GM06990 (cell line): Measurements from ENCODE around the gene OPCML.

ENCODE experiments used
- DNase-seq: peaks from one replicate; pipeline ENCODE4 v3.0.0-alpha.2; 2011; ENCODE audit not compliant: insufficient read length; ENCODE audit errors: extremely low read depth
- H3K27me3 ChIP-seq: replicated peaks from 2 replicates; pipeline ENCODE4 v1.6.0; 2011; ENCODE audit warnings: low read length; ENCODE audit not compliant: control insufficient read depth, insufficient read depth
- H3K36me3 ChIP-seq: 2 replicates; pipeline ENCODE4 v1.5.1; 2011; ENCODE audit warnings: low read length; ENCODE audit not compliant: control insufficient read depth, insufficient read depth
- H3K4me3 ChIP-seq: replicated peaks from 2 replicates; pipeline ENCODE4 v1.5.1; 2011; ENCODE audit warnings: low read depth, mild to moderate bottlenecking, control low read depth, low read length
- TF ChIP-seq, protein P1 (sequence below): IDR thresholded peaks from 2 replicates; pipeline ENCODE4 v1.5.1; 2011; ENCODE audit warnings: low read length, control low read depth, mild to moderate bottlenecking, inconsistent platforms; ENCODE audit not compliant: insufficient read depth, poor library complexity, severe bottlenecking

The OPCML gene

GRCh38 chr11:132429685-132430084 is 1102.6 kb downstream of the OPCML start:
- no peak for DNase-seq
- peaks cover 4% of the 10 kb centered on the region for H3K27me3 ChIP-seq
- no peak overlapping the region for H3K4me3 ChIP-seq
- TF ChIP-seq, protein P1, sequence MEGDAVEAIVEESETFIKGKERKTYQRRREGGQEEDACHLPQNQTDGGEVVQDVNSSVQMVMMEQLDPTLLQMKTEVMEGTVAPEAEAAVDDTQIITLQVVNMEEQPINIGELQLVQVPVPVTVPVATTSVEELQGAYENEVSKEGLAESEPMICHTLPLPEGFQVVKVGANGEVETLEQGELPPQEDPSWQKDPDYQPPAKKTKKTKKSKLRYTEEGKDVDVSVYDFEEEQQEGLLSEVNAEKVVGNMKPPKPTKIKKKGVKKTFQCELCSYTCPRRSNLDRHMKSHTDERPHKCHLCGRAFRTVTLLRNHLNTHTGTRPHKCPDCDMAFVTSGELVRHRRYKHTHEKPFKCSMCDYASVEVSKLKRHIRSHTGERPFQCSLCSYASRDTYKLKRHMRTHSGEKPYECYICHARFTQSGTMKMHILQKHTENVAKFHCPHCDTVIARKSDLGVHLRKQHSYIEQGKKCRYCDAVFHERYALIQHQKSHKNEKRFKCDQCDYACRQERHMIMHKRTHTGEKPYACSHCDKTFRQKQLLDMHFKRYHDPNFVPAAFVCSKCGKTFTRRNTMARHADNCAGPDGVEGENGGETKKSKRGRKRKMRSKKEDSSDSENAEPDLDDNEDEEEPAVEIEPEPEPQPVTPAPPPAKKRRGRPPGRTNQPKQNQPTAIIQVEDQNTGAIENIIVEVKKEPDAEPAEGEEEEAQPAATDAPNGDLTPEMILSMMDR = no peak
- H3K36me3 ChIP-seq = no peaks in the 10 kb centered on the region

DNA sequence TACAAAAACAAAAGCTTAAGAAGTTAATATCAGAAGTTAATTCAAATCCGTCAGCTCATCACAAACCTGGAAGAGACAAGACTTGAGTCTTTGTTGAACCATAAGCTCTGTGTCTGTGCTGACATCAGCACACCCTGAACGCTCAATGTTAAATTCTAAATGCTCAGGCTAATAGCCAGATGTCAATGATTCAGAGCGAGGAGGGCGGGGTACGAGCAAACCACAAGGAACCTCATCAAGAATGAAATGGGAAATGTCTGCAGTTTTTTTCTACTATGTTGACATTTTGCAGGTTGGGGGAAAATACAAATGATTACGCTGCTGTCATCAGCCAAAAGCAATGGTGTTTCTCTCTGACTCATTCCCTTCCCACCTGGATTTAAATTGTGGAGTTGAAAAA is 1104.7 kb downstream of the OPCML start:
- H3K27me3 ChIP-seq = peaks cover 2% of the 10 kb centered on the region
- no peaks in the 10 kb centered on the region for H3K36me3 ChIP-seq
- H3K4me3 ChIP-seq = no peak overlapping the region
- TF ChIP-seq, protein P1 = no peak
- DNase-seq = no peak

DNA sequence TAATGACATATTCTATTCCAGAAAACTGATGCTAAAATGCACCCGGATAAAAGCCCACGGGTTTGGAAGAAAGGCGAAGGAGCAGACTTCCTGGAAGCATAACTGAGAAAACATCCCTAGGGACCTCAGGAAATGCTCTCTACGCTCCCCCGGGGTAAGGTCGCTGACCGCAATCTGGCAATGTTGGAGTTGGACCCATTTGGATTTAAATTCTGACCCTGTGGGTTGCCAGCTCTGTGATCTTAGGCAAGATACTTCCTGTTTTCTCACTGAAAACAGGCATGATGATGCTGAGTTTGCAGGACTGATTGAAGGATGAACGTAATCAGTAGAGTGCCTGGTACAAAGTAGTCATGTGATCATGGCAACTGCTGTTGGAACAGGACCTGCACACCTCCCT is 1107.9 kb downstream of the OPCML start:
- TF ChIP-seq, protein P1 = no peak
- no peak overlapping the region for H3K4me3 ChIP-seq
- H3K36me3 ChIP-seq = no peaks in the 10 kb centered on the region
- no peaks in the 10 kb centered on the region for H3K27me3 ChIP-seq
- DNase-seq = no peak

DNA sequence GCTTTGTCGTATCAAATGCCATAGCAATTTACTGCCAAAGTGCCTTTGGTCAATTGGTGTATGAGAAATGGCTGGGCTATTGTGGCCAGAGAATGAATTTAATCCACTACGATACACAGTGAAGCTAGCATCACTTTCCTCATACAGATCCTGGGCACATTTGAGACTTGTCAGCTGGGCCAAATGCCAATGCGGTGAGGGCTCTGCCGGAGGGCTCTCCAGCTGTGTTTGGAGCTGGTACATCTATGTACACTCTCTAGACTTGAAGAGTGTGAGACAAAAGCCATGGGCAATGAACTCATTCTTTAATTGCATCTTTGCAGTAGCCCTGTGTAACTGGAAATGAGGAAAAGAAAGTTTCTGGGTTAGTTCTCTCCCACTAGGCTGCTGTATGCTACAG is 1109.0 kb downstream of the OPCML start:
- no peak overlapping the region for H3K4me3 ChIP-seq
- no peak for DNase-seq
- TF ChIP-seq, protein P1 = no peak
- no peaks in the 10 kb centered on the region for H3K27me3 ChIP-seq
- no peaks in the 10 kb centered on the region for H3K36me3 ChIP-seq

- Histone ChIP-seq H3K27me3 (no peaks in the 10 kb centered on the region), H3K36me3 (no peaks in the 10 kb centered on the region), H3K4me3 (no peak overlapping the region)
- no peak for DNase-seq
- TF ChIP-seq, protein P1 = no peak
Observed at GRCh38 chr11:132422722-132423121, 1109.6 kb downstream of the OPCML start.

DNA sequence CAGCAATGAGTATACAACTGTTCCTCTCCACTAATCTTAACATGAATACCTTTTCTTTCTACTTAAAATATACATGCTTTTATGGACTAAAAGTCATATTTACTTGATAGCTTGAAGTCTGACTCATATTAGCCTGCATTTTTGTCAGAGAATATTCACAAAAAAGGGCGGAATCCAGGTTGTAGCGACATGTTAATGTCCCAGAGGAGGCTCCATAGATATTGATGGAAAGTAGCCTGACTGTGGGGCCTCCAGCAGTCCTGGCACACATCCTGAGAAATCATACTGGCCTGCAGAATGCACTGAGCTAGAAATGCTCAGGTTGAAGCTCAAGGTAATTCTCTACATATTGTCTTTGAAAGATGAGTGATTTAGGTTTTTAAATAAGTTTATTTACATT is 1110.7 kb downstream of the OPCML start:
- no peak for DNase-seq
- Histone ChIP-seq H3K4me3 (no peak overlapping the region), H3K27me3 (no peaks in the 10 kb centered on the region), H3K36me3 (no peaks in the 10 kb centered on the region)
- TF ChIP-seq, protein P1 = no peak
